ENCODE measurements around the gene DNAI7.

GRCh38 chr12:25063873-25064628 lies 130.9 kb downstream of the DNAI7 start:
- TF ChIP-seq CTCF (IDR thresholded peaks at IDR 0.05) (no peak), POLR2A (IDR thresholded peaks at IDR 0.05) (no peak)
